ENCODE measurements around the gene SOS2.
A peak's percentile ranks its signal among the peaks of the same experiment; 100 is the strongest.

Gene SOS2

DNA sequence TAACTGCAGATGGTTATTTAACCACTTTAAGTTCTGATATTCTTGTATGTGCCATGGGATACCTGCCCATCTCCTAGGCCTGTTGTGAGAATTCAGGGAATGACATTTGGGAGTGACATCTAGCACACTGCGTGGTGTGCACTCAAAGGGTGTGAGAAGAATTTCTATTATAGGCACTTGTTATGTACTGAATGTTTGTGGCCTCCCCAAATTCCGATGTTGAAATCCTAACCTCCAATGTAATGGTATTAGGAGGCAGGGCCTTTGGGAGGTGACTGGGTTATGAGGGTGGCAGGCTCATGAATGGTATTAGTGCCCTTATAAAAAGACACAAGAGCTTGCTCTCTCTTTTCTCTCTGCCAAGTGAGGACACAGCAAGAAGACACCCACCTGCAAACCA is 142.6 kb downstream of the SOS2 start:
- no peaks in the 10 kb centered on the region for H3K79me2 ChIP-seq (ENCODE audit: insufficient read depth, low read depth)

DNA sequence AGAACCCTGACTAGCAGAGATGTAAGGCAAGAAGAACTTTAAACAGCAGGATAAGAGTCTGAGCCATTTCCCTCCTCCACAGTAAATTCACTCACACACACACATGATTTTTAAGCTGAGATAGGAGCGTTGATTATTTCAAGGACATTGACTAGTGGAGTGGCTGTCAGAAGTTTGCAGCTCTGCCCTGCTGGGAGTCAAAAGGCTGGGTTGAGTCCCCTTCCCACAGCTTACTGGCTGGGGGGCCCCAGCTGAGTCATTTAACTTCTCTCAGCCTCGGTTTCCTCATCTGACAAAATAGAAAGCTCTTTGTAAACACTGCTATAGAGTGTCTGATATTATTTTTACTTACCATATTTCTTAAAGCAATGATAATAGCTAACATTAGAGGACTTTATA is 143.3 kb downstream of the SOS2 start:
- H2AFZ ChIP-seq (ENCODE audit: low read depth): no peak overlapping the region
- no peaks in the 10 kb centered on the region for H3K79me2 ChIP-seq (ENCODE audit: insufficient read depth, low read depth)
- no peaks in the 10 kb centered on the region for H4K20me1 ChIP-seq (ENCODE audit: insufficient read depth)
- peak overlapping the region; percentile 45 for H3K27ac ChIP-seq
- TF ChIP-seq, protein P1, sequence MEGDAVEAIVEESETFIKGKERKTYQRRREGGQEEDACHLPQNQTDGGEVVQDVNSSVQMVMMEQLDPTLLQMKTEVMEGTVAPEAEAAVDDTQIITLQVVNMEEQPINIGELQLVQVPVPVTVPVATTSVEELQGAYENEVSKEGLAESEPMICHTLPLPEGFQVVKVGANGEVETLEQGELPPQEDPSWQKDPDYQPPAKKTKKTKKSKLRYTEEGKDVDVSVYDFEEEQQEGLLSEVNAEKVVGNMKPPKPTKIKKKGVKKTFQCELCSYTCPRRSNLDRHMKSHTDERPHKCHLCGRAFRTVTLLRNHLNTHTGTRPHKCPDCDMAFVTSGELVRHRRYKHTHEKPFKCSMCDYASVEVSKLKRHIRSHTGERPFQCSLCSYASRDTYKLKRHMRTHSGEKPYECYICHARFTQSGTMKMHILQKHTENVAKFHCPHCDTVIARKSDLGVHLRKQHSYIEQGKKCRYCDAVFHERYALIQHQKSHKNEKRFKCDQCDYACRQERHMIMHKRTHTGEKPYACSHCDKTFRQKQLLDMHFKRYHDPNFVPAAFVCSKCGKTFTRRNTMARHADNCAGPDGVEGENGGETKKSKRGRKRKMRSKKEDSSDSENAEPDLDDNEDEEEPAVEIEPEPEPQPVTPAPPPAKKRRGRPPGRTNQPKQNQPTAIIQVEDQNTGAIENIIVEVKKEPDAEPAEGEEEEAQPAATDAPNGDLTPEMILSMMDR (conservative IDR thresholded peaks at IDR 0.05; ENCODE audit: low read depth, low read length): no peak
- peaks cover 67% of the 10 kb centered on the region for H3K4me1 ChIP-seq (ENCODE audit: low read depth, poor library complexity, severe bottlenecking)
- peak overlapping the region; percentile 61 for H3K4me2 ChIP-seq
- H3K9ac ChIP-seq: no peak overlapping the region
- H3K27me3 ChIP-seq (ENCODE audit: insufficient read depth, low read depth): no peaks in the 10 kb centered on the region
- H3K36me3 ChIP-seq (ENCODE audit: insufficient read depth): no peaks in the 10 kb centered on the region
- H3K4me3 ChIP-seq (IDR thresholded peaks at IDR 0.05; ENCODE audit: insufficient read depth, low read depth, low read length): no peak overlapping the region

More for the DNA sequence above, 142.6 kb downstream of the SOS2 start:
- peaks cover 69% of the 10 kb centered on the region for H3K4me1 ChIP-seq (ENCODE audit: low read depth, poor library complexity, severe bottlenecking)
- no peak overlapping the region for H2AFZ ChIP-seq (ENCODE audit: low read depth)
- no peaks in the 10 kb centered on the region for H3K27me3 ChIP-seq (ENCODE audit: insufficient read depth, low read depth)
- H3K9ac ChIP-seq: no peak overlapping the region
- no peaks in the 10 kb centered on the region for H3K36me3 ChIP-seq (ENCODE audit: insufficient read depth)
- TF ChIP-seq, protein P1 (conservative IDR thresholded peaks at IDR 0.05; ENCODE audit: low read depth, low read length): no peak
- H3K4me2 ChIP-seq: peak overlapping the region; percentile 61; the same call in 1 of the 2 replicates
- H3K27ac ChIP-seq: no peak overlapping the region
- no peak overlapping the region for H3K4me3 ChIP-seq (IDR thresholded peaks at IDR 0.05; ENCODE audit: insufficient read depth, low read depth, low read length)
- H4K20me1 ChIP-seq (ENCODE audit: insufficient read depth): no peaks in the 10 kb centered on the region

DNA sequence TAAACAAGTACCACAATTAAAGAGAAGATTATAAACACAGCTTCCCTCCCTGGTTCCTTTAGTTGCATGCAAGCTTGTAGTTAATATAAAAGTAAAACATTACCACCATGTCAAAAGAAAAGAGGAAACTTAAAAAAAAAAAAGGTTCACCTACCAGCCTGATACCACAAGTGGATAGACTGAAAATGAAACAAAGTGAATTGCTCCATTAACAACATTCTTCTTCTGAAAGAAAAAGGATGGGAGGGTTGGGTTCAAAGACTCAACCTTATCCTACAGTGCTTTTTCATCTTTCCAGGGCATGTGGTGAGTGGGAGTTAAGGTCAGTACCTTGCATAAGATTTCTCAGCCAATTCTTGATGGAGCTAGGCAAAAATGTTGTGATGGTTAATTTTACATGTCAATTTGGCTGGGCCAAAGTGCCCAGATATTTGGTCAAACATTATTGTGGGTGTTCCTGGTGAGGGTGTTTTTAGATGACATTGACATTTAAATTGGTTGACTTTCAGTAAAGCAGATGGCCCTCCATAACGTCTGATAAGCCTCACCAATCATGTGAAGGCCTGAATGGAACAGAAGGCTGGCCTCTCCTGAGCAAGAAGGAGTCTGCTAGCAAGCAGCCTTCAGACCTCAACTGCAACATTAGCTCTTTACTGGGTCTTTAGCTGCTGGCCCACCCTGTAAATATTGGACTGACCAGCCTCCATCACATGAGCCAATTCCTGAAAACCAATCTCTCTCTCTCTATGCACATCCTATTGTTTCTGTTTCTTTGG is 143.8 kb downstream of the SOS2 start:
- H3K4me3 ChIP-seq (IDR thresholded peaks at IDR 0.05; ENCODE audit: insufficient read depth, low read depth, low read length): no peak overlapping the region
- H3K4me1 ChIP-seq (ENCODE audit: low read depth, poor library complexity, severe bottlenecking): peaks cover 67% of the 10 kb centered on the region
- H2AFZ ChIP-seq (ENCODE audit: low read depth): no peak overlapping the region
- H3K9ac ChIP-seq: no peak overlapping the region
- H3K27ac ChIP-seq: peak overlapping the region; percentile 45
- TF ChIP-seq, protein P1 (conservative IDR thresholded peaks at IDR 0.05; ENCODE audit: low read depth, low read length): no peak
- H3K36me3 ChIP-seq (ENCODE audit: insufficient read depth): no peaks in the 10 kb centered on the region
- H3K79me2 ChIP-seq (ENCODE audit: insufficient read depth, low read depth): no peaks in the 10 kb centered on the region
- H3K27me3 ChIP-seq (ENCODE audit: insufficient read depth, low read depth): no peaks in the 10 kb centered on the region
- no peaks in the 10 kb centered on the region for H4K20me1 ChIP-seq (ENCODE audit: insufficient read depth)
- peak overlapping the region; percentile 61 for H3K4me2 ChIP-seq

DNA sequence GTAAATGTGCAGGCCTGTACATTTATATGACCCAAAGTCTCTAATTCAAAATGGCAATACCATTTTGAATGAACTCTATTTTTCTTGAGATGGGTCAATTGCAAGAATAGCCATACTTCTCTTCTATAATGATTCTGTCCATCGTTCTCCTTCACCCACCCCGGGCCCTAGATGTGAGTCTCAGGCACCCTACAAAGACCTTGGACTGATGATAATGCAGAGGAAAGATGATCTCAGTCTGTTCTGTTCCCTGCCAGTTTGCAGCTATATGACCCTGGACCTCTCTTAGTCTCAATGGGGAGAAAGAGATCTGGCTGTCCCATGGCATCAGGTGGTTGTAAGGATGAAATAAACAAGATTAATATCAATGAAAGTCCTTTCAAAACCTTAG is 145.1 kb downstream of the SOS2 start:
- H3K4me3 ChIP-seq (IDR thresholded peaks at IDR 0.05; ENCODE audit: insufficient read depth, low read depth, low read length): no peak overlapping the region
- H3K79me2 ChIP-seq (ENCODE audit: insufficient read depth, low read depth): no peaks in the 10 kb centered on the region
- H3K9ac ChIP-seq: no peak overlapping the region
- no peaks in the 10 kb centered on the region for H3K27me3 ChIP-seq (ENCODE audit: insufficient read depth, low read depth)
- no peaks in the 10 kb centered on the region for H4K20me1 ChIP-seq (ENCODE audit: insufficient read depth)
- no peak overlapping the region for H2AFZ ChIP-seq (ENCODE audit: low read depth)
- TF ChIP-seq, protein P1 (conservative IDR thresholded peaks at IDR 0.05; ENCODE audit: low read depth, low read length): no peak
- peak overlapping the region; percentile 13; the same call in 1 of the 2 replicates for H3K4me2 ChIP-seq
- peaks cover 79% of the 10 kb centered on the region for H3K4me1 ChIP-seq (ENCODE audit: low read depth, poor library complexity, severe bottlenecking)
- H3K27ac ChIP-seq: peak overlapping the region; percentile 97; the same call in 1 of the 2 replicates
- H3K36me3 ChIP-seq (ENCODE audit: insufficient read depth): no peaks in the 10 kb centered on the region
